C4-2B (cell line): ENCODE data around the gene GDPD2.

Experiments used
- CTCF ChIP-seq: fragments of 450-650 bp; conservative IDR thresholded peaks from 2 replicates; pipeline ENCODE4 v1.5.1; 2017; ENCODE audit warnings: mild to moderate bottlenecking
- ZFX ChIP-seq: fragments of 450-650 bp; IDR thresholded peaks from 2 replicates; pipeline ENCODE4 v1.6.1; 2017

DNA sequence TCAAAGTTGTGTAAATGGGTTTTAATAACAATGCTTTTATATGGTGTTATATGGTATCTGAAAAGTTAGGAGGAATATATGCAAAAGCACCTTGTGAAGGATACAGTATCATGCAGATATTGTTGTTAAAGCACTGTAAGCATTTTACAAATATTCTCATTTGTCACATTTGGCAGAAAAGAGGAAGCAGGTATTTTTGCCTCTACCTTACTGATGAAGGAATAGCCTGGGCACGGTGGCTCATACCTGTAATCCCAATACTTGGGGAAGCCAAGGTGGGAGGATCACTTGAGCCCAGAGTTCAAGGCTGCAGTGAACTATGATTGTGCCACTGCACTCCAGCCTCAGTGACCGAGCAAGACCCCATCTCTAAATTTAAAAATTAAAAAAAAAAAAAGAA, 12.2 kb upstream of the GDPD2 start:
- TF ChIP-seq CTCF (no peak), ZFX (no peak)
